Tibial nerve (tissue), 3 donors: ENCODE data around the gene EGFR.

Source experiments
- POLR2A ChIP-seq, 2 donors: fragments of 450-650 bp; IDR thresholded peaks; one replicate each; pipeline ENCODE4 v1.6.1; 2017; ENCODE audit warnings: antibody characterized with exemption in 2 of 2, mild to moderate bottlenecking in 2 of 2, moderate library complexity in 2 of 2
- TF ChIP-seq, protein P1 (sequence below), 5 experiments: fragments of 200-600 bp in 3 of 5; fragments of 450-650 bp in 2 of 5; sonication (generic) in 3 of 5; IDR thresholded peaks; one replicate each; pipeline ENCODE4 v1.5.1; 2016 to 2019; ENCODE audit warnings: antibody characterized with exemption in 5 of 5, mild to moderate bottlenecking in 3 of 5, moderate library complexity in 2 of 5

DNA sequence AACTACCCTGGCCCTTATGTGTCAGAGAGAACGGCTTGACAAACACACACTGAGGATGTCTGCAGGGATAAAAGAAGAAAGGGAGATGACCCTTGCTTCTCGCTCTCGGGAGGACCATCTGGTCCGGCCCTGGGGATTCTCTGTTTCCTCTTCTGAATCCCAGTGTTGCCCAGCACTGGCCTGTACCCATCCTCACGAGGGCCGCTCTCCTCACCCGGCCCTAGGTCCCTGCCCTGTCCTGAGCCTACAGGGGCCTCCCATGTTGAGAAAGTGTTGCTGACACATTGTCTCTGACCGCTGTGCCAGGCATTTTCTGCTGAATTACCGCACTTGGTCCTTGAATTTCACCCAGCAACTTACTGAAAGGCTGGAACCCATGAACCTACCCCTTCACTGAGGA, 174.4 kb downstream of the EGFR start:
- TF ChIP-seq, protein P1, sequence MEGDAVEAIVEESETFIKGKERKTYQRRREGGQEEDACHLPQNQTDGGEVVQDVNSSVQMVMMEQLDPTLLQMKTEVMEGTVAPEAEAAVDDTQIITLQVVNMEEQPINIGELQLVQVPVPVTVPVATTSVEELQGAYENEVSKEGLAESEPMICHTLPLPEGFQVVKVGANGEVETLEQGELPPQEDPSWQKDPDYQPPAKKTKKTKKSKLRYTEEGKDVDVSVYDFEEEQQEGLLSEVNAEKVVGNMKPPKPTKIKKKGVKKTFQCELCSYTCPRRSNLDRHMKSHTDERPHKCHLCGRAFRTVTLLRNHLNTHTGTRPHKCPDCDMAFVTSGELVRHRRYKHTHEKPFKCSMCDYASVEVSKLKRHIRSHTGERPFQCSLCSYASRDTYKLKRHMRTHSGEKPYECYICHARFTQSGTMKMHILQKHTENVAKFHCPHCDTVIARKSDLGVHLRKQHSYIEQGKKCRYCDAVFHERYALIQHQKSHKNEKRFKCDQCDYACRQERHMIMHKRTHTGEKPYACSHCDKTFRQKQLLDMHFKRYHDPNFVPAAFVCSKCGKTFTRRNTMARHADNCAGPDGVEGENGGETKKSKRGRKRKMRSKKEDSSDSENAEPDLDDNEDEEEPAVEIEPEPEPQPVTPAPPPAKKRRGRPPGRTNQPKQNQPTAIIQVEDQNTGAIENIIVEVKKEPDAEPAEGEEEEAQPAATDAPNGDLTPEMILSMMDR (IDR thresholded peaks at IDR 0.05), result no peak
- no peak for TF ChIP-seq POLR2A (IDR thresholded peaks at IDR 0.05)
